ENCODE measurements around the gene TMEM9.

TMEM9 gene

DNA sequence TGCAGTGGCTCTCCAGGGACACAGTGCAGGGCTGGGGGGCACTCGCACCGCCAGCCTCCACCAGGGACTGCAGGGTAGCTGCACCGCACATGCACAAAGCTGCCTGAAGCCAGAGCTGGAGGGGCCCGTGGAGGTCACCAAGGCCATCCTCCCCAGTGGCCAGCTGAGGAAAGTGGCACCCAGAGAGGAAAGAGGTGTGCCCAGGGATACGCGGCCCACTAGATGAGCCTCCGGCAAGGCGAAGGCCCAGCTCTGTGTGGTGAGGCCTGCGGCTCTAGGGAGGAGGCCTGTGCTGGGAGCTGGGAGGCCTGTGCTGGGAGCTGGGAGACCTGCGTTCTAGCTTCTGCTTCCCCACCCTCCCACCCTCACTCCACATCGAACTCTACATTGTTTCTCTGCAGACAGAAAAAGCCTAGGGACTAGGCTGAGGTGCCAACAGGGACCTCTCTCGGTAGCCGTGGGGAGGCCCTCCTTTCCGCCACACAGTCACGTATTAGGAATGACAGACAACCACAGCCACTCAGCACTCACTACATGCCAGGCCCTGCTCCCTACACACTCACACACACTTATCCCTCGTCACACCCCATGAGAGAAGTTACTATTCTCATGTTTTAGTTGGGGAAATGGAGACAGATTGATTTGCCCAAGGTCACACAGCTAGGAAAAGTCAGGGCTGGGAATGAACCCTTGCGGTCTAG is 26.4 kb downstream of the TMEM9 start:
- no peak for DNase-seq (ENCODE audit: low read depth in 2 of 2, low spot score in 1 of 2)

DNA sequence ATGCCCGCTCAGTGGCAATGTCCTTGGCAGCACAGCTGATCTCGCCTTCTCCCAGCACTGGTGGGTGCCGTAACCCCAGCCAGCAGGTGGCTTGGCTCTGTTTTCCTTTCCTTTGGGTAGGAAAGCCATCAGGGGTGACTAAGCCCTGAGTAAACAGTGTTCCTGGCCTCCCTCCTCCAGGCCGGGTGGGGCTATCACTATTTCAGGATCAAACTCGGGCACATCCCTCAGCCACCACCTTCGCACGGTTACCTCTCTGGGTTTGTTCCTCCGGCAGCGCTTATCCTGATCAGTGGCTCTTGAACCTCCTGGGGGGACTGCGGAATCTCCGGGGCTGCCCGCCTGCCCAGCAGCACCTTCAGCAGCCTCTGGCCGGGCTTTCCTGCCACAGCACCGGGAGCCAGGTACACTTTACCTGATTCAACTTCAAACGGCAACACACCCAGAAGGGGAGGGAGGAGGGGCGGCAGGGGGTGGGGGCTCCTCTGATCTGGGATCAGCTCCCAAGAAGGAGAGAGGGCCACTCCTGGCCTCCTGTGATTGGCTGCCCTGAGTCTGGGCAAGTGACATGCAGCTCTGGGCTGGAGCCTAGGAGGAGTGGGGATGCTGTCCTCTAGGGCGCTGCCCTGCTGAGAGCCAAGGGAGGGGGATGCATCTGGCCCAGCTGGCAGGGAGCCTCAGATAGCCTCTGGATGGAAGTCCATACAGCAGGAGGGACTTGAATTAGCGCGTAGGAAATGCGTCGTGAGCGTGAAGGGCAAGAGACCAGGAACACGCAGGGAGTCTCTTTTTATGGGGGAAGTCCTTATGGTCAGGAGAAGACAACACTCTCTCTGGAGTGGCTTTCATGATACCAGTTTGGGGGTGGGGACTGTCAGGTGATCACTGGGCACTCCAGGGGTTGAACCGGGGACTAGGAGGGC is 27.2 kb downstream of the TMEM9 start, which contains the start of gene ASCL5:
Gene ASCL5 (minus strand): TSS at position 353 of the 923 bp plus-strand sequence. CDS start 11,812 bp downstream, outside the sequence.
- no peak for DNase-seq (ENCODE audit: low read depth in 2 of 2, low spot score in 1 of 2)

DNA sequence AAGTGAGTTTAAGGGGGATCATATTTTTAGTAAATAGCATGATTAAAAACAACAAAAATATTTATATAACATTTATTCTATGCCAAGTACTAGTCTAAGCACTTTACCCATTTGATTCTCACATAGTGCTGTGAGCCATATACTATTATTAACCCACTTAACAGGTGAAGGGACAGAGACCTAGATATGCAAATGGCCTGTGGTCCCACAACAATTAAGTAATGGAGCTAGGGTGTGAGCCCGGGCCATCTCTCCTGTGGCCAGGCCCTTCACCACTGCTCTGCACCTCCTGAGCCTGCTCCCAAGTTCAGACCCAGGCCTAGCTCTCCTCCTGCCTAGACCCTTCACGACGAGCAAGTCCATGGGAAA is 27.8 kb downstream of the TMEM9 start:
- DNase-seq (ENCODE audit: low read depth in 2 of 2, low spot score in 1 of 2), result no peak

DNA sequence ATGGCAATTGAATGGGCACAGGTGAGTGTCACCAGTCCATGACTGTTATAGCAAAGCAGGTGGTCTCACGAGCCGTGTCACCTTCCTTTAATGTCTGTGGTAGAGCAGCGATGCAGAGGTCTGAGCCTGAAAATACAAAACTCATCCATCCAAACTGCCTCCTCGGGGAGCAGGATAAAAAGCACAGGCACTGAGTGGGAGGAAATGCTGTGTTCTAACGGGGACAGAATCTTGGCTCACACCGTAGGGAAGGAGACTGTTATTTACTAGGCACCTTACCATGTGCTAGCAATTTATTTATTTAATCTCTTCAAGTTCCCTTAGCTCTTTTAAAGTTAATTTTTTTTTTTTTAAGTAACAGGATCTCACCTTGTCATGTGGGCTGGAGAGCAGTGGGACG is 28.5 kb downstream of the TMEM9 start:
- no peak for DNase-seq (ENCODE audit: low read depth in 2 of 2, low spot score in 1 of 2)

DNA sequence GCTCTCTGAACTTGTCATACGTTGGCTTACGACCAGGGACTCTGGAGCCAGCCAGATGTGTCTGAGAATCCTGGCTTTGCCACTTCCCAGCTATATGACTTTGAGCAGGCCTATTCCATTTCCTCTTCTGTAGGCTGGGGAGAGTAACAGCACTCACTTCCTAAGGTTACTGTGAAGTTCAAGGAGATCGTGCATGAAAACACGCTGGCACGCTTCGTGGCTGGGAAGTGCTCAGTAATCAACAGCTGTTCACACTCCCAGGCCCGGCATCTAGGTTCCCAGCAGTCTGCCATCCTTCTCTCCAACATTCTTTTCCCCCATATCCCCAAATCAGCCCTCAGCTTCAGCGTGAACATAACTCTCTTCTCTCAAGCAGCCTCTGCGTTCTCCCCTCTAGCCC is 29.3 kb downstream of the TMEM9 start:
- DNase-seq (ENCODE audit: low read depth in 2 of 2, low spot score in 1 of 2), result no peak

DNA sequence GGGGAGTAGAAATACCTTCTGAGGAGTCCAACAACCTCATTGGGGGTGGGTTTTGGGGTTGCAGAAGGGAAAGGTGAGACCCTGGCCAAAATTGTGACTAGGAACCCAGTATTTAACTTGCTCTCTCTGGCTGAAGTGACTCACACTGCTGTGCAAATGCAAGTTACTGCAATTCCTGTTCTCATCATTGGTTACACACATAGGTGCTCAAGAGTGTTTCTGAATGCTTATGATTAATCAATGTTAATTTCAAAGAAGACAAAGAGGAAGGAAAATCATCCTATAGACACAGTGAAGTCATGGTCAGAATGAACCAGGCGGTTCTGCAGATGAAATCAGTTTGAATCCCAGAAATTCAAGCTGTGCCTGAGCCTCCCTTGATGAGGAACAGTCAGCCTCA is 30.4 kb downstream of the TMEM9 start:
- DNase-seq (ENCODE audit: low read depth in 2 of 2, low spot score in 1 of 2), result no peak

DNA sequence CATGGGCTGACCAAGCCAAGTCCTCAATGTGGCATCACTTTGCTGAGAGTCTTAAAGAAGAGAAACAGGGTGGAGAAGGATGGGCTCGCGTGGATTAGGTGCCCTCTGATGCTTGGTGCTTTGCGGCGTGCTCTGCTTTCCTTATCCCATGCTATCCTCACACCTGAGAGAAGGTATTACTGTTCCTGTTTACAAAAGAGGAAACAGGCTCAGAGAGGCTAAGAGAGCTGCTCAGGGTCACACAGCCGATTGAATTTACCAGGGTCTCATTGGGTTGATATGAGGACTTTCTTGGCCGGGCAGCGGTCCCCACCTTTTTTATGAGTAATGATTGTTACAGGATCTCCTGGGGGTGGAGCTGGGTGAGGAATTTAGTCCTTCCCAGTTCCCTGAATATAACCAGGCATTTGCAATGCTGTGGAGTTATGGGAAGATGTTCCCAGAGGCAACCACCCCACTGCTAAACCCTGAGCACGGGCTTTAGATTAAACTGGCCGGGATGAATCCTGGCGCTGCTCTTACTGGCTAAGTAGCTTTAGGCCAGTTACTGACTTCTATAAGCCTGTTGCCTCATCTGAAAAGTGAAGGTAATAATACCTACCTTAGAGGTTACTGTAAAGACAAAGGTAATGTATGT is 31.8 kb downstream of the TMEM9 start:
- no peak for DNase-seq (ENCODE audit: low read depth in 2 of 2, low spot score in 1 of 2)

DNA sequence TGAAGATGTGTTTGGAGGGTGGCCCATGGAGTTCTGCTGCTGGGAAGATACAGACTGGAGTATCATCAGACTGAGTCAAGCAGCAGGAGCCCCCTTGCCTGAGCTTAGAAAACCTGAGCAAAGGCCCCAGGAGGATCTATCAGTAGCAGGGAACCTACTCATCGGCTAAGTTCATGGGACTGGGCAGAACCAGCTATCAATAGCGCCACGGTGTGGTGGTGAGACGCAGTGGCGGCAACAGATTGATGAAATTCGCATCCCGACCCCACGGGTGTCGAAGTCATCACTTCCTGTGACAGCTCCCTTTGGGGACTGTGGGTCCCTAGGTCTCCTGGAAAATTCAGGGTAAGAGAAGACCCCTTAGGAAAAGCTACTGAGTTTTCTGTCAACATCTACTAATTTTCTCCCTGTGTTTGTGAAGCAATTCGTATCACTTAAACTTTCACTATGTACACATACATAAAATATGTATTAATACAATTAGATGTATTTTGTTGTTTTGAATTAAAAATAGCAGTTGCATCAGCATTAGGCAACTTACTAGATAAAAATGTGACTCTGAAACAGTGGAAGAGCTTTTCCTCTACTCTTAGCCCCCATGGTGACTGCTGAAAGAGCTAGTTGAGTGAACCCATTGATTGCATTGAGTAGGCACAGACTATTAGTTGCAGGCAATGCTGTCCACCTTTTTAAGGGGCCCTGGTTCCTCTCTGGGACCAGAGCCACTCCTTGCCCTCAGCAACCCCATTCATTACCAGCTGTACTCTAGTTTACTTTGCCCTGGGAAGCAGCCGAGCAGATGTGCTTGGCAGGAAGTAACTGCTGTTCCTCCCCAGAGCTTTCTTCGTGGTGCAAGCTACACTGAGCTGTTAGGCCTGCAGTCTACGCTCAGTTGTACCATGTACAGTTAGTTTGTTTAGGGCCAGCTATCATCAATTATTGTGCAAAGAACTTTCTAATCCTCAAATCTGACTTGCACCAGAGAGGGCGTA is 34.8 kb downstream of the TMEM9 start:
- peak in 1 of 2 donors; percentile 25 for DNase-seq (ENCODE audit: low read depth in 2 of 2, low spot score in 1 of 2)

DNA sequence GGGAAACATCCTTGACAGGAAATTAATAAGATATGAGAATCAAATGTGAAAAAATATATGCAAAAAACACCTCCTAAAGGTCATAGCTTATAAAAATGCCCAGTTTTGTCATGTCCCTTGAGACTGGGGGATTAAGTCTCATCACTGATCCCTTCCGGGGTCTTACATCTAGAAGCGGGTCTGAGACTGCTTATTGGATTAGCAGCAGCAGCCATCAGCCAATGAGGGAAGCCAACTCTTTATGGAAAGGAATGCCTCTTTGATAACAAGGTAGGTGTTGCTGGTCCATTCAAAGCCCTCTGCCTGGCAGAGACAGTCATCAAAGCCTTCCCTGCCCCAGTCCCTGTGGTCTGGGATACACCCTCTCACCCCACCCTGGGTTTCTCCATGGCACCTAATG is 38.2 kb downstream of the TMEM9 start:
- DNase-seq (ENCODE audit: low read depth in 2 of 2, low spot score in 1 of 2), result no peak

DNA sequence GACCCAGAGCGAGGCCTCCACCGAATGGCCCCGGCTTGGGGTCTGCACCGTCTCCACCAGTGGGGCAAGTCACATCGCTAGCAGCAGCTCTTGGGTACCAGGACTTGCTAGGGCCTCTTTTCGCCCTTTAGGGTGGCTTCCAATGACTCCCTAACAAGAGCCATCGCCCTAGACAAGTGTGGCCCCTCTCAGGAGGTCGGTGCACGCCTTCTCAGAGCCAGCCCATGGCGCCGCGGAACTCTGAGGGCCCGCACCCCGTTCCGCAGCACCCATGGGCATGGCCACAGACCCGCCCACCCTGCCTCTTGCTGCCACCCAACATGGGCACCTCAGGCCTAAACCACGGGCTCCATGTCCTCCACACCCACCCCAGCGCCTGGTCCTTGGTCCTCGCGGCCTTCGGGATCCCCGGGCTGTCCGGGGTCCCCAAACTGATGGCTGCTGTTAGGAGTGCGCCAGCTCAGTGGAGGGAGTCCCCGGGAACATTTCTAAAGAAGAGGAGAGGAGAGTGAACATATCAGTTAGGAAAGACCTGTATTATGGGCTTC is 38.8 kb downstream of the TMEM9 start:
- no peak for DNase-seq (ENCODE audit: low read depth in 2 of 2, low spot score in 1 of 2)

DNA sequence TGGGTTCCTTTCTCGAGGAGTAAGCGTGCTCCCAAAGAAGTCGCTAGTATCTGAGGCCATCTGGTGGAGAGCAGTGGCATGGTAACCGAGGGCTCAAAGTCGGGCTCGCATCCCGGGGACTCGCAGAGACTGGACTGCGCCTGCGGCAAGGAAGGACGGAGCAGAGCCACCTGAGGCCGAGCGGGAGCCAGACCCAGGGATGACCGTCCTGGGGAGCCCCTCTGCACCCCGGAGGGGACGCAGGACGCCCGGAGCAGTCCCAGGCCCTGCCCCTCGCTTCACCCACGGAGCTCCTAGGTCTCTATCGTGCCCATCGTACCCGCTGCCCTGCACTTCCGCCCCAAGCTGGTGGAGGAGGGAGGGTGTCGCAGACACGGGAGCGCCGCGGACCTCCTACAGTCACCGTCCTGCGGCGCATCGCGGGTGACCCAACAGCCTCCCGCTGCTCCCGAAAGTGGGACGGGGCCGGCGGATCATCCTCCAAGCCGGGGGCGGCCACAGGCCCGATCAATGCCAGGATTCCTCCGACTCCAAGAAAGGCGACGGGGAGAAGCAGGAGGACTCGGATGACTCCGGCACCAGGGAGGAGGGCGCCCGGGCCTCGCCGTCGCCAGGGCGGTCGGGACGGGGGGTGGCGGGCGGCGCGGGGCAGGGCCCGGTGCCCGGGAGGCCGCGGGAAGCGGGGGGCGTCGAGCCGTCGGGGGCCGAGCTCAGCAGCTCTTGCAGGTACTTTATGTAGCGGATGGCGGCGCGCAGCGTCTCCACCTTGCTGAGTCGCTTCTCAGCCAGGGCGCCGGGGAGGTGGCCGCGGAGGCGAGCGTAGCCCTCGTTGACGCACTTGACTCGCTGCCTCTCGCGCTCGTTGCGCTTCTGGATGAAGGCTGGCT is 39.8 kb downstream of the TMEM9 start:
- DNase-seq (ENCODE audit: low read depth in 2 of 2, low spot score in 1 of 2), result peak; percentile 25 to 38

DNA sequence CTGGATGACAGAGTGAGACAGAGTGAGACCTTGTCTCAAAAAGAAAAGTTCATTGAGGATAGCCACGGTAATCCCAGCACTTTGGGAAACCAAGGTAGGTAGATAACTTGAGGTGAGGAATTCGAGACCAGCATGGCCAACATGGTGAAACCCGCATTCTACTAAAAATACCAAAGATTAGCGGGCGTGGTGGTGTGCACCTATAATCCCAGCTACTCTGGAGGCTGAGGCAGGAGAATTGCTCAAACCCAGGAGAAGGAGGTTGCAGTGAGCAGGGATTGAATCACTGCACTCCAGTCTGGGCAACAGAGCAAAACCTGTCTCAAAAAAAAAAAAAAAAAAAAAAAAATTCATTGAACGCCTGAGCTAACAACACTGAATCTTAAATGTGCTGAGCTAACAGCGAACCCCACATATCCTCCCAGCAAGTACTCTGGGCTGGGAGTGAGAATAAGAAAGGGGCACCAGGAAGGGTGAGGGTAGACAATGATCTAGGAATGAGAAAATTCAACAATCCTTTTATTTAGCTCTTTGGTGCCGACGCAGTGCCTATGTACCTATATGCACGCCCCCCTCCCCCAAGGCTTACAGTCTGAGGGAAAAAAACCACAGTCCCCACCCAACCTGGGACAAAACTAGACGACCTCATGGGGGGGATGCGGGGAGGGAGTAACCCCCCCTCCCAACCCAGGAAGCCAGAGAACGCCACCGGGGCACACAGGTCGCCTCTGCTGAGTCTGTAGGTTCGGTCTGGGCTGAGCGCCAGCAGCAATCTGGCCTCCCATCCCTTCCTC is 40.6 kb downstream of the TMEM9 start:
- DNase-seq (ENCODE audit: low read depth in 2 of 2, low spot score in 1 of 2), result no peak

DNA sequence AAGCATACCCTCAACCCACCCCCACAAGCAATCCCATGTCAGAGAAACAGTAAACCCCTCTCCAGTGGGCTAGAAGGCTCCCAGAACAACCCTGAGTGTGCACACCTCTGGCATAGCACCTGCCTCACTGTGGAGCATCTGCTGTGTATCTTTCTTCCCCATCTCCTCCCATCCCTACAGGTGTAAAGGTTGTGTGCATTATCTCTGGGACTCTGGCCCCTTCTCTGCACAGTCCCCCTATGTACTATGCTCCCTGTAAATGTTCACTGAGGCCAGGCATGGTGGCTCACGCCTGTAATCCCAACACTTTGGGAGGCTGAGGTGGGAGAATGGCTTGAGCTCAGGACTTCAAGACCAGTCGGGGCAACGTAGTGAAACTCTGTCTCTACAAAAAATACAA is 41.3 kb downstream of the TMEM9 start:
- DNase-seq (ENCODE audit: low read depth in 2 of 2, low spot score in 1 of 2), result no peak

DNA sequence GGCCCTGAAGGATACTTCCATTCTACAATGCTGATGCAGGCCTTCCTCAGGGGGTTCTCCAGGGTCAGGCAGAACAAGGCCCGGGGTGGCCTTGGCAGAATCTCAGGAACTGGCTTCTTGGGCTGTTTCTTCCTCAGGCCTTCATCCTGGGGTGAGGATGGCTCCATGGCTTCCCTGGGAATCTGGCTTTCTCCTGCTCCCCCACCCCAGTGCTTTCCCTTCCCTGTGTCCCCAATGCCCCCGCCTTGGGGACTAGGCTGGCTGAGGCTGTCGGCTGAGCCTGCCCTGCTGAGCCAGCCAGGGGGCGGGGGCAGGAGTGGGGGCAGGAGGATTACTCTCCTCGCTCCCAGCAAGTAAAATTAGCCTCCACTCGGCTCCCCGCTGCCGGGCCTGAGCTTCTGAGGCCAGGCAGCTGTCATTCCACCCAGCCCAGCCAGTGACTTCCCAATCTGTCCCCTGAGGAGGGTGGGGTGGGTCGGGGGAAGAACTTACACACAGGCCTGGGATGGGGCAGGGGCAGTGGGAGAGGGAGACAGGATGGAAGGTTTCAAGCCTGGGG is 42.0 kb downstream of the TMEM9 start, which contains the start of gene CACNA1S:
Gene CACNA1S (minus strand): TSS at position 254 of the 559 bp plus-strand sequence. CDS start 87 bp downstream, at position 167.
- no peak for DNase-seq (ENCODE audit: low read depth in 2 of 2, low spot score in 1 of 2)

DNA sequence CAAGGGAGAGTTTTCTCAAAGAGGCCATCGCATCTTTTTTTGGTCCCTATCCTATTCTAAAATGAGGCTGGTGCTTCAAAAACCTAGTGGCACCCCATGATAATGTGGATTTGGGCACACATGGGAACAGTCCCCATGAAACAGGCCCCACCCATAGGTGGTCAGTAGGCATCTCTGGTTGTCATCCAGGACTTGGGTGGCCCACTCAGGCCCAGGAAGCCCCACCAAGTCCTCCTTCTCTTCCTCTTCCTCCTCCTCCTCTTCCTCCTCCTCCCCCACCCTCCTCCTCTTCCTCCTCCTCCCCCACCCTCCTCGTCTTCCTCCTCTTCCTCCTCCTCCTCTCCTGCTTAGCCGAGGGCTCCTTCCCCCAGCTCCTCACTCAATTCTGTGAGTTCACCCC is 42.6 kb downstream of the TMEM9 start:
- no peak for DNase-seq (ENCODE audit: low read depth in 2 of 2, low spot score in 1 of 2)

DNA sequence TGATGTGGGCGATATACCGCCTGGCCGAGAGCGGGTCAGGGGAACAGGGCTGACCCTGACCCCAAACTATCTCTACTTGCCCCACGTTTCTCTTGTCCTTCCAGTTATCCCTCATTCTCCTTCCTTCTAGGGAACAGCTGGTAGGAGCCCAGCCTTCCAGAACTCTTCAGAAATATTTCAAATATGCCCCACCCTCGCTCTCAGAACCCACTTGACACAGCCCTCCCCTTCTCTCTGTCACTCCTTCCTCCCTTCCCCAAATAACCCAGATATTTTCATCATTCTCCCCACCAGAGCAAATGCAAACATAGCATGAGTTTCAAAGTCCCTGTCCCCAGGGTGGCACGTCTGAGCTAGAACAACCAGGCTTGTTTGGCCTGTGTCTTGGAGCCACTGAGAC is 43.1 kb downstream of the TMEM9 start:
- DNase-seq (ENCODE audit: low read depth in 2 of 2, low spot score in 1 of 2), result no peak

DNA sequence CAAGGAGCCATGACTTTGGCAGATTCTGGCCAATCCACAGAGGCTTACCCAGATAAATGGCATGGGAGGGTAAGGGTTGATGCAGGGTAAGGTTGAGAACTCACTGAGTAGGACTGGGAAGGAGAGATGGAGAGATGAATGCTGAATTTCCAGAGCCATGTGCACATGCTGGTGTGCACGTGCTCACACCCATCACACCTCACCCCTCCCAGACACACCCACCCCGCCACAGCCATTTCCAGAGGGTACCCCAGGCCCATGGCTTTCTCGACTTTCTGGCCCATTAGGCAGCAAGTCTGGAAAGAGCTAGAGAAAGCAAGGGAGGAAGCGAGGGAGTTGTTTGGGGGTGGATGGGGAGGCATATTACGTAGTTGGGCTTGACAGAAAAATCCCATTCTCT is 43.7 kb downstream of the TMEM9 start:
- no peak for DNase-seq (ENCODE audit: low read depth in 2 of 2, low spot score in 1 of 2)

DNA sequence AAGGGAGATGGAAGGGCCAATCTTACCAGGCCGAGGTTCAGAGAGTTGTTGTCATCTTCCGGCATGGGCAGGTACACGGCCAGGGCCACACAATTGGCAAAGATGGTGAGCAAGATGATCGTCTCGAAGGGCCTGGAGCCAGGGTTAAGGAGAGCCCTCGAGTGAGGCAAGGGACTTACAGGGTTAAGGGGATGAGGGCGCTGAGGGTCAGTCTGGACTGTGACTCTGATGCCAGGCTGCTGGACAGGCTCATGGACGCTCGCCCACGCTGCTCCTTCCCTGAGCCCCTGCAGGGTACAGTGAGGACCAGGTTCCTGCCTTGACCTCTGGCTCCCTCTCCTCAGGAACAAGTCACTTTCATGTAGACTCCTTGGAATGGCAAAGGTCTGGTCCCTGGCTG is 44.1 kb downstream of the TMEM9 start:
- no peak for DNase-seq (ENCODE audit: low read depth in 2 of 2, low spot score in 1 of 2)
